HepG2 (cell line): ENCODE measurements around the gene MYO1B. TPM values are rescaled to one million over a fixed set of nuclear protein-coding genes. Genes with fewer than 3 reads are reported as not detected.

Source experiments
- ATAC-seq: fragments of 200-7000 bp; cut with Tn5 transposase; 3 replicates; pipeline ENCODE4 v1.9.1; 2020; ENCODE audit warnings: mild to moderate bottlenecking, moderate library complexity
- BruUV-seq: library from RNA; stranded (reverse); fragments of 400-500 nt; replicated peaks from 2 replicates; lab custom pipeline; 2021; lab: Mats Ljungman, UMichigan
- CTCF ChIA-PET: fragments of 300-600 bp; formaldehyde crosslinking; extraction: SDS; loops from one replicate; lab custom pipeline; 2021; ENCODE audit warnings: low total read pairs, inconsistent platforms, low intra/inter-chr PET ratio; lab: Yijun Ruan, JAX
- POLR2A ChIA-PET: fragments of 350-600 bp; sonication (Branson Sonifier 250); formaldehyde crosslinking; loops from one replicate; lab custom pipeline; 2020; ENCODE audit warnings: antibody characterized with exemption, inconsistent platforms; lab: Yijun Ruan, JAX
- DNase-seq: peaks from one replicate; pipeline ENCODE4 v3.0.0-alpha.2; 2015; ENCODE audit warnings: low spot score
- FAIRE-seq: peaks from 3 replicates; lab custom pipeline; 2011; peaks lifted over from hg19 to GRCh38; lab: Jason Lieb, UNC
- H2AFZ ChIP-seq: one replicate; pipeline ENCODE4 v1.6.1; 2011; ENCODE audit warnings: low read length, inconsistent platforms
- H3K27ac ChIP-seq: fragments of 300-600 bp; 3 replicates; pipeline ENCODE4 v1.8.0; 2011; ENCODE audit warnings: mixed run types, mild to moderate bottlenecking, mixed read lengths, low read length, inconsistent platforms; ENCODE audit not compliant: insufficient read depth; ENCODE audit errors: extremely low read length
- H3K27me3 ChIP-seq, 2 experiments: fragments of 200-600 bp in 1 of 2; 2 replicates in 1 of 2; 3 replicates in 1 of 2; pipeline versions ENCODE4 v1.6.0 to v1.8.0; 2011; ENCODE audit warnings: low read length in 2 of 2, mild to moderate bottlenecking in 2 of 2, moderate library complexity in 2 of 2, inconsistent platforms in 1 of 2; ENCODE audit not compliant: insufficient read depth in 2 of 2, control insufficient read depth in 1 of 2
- H3K36me3 ChIP-seq, 2 experiments: fragments of 200-600 bp in 1 of 2; replicated peaks in 1 of 2; 2 replicates in 1 of 2; 3 replicates in 1 of 2; pipeline versions ENCODE4 v1.5.1 to v1.8.0; 2011; ENCODE audit warnings: low read length in 2 of 2, inconsistent platforms in 1 of 2; ENCODE audit not compliant: insufficient read depth in 2 of 2, control insufficient read depth in 1 of 2
- H3K4me1 ChIP-seq: 2 replicates; pipeline ENCODE4 v1.5.1; 2012; ENCODE audit warnings: low read length, inconsistent platforms; ENCODE audit not compliant: insufficient read depth
- H3K4me2 ChIP-seq: 2 replicates; pipeline ENCODE4 v1.6.0; 2011; ENCODE audit warnings: low read depth, low read length, inconsistent platforms
- H3K4me3 ChIP-seq, 3 experiments: fragments of 200-600 bp in 1 of 3; sonication (generic), shearing (Covaris generic) in 1 of 3; replicated peaks in 1 of 3; 2 replicates each; pipeline ENCODE4 v1.5.1; 2011 to 2016; ENCODE audit warnings: low read length in 3 of 3, inconsistent platforms in 2 of 3, low read depth in 2 of 3, mild to moderate bottlenecking in 2 of 3, control low read depth in 1 of 3, mixed read lengths in 1 of 3; ENCODE audit not compliant: insufficient read depth in 1 of 3
- H3K79me2 ChIP-seq: one replicate; pipeline ENCODE4 v1.6.1; 2011; ENCODE audit warnings: low read length, inconsistent platforms; ENCODE audit not compliant: insufficient read depth
- H3K9ac ChIP-seq: 2 replicates; pipeline ENCODE4 v1.6.0; 2011; ENCODE audit warnings: mild to moderate bottlenecking, low read depth, low read length, inconsistent platforms; ENCODE audit not compliant: insufficient read depth
- H3K9me3 ChIP-seq: 2 replicates; pipeline ENCODE4 v1.5.1; 2012; ENCODE audit warnings: mild to moderate bottlenecking, low read length
- H4K20me1 ChIP-seq: 2 replicates; pipeline ENCODE4 v1.6.0; 2011; ENCODE audit warnings: inconsistent platforms, mild to moderate bottlenecking, low read length, moderate library complexity; ENCODE audit not compliant: insufficient read depth
- EED ChIP-seq: sonication (generic); formaldehyde crosslinking; IDR thresholded peaks from 2 replicates; pipeline ENCODE4 v1.5.0; 2020; ENCODE audit warnings: mild to moderate bottlenecking, missing genetic modification reagents
- GFI1 ChIP-seq: sonication (generic); formaldehyde crosslinking; IDR thresholded peaks from 2 replicates; pipeline ENCODE4 v1.5.0; 2020; ENCODE audit warnings: missing genetic modification reagents, mild to moderate bottlenecking, borderline replicate concordance
- KDM2A ChIP-seq: sonication (generic); formaldehyde crosslinking; IDR thresholded peaks from 2 replicates; pipeline ENCODE4 v1.4.0; 2020; ENCODE audit warnings: low read depth, missing genetic modification reagents, borderline replicate concordance
- KDM4B ChIP-seq: sonication (generic); formaldehyde crosslinking; IDR thresholded peaks from 2 replicates; pipeline ENCODE4 v1.4.0; 2020; ENCODE audit warnings: missing genetic modification reagents
- KLF11 ChIP-seq: IDR thresholded peaks from 2 replicates; pipeline ENCODE4 v1.6.1; 2016; ENCODE audit warnings: missing compliant biosample characterization
- NFE2L2 ChIP-seq: fragments of 150-350 bp; IDR thresholded peaks from 2 replicates; pipeline ENCODE4 v1.6.1; 2014; ENCODE audit warnings: low read length
- PHB2 ChIP-seq: fragments of 450-650 bp; IDR thresholded peaks from 2 replicates; pipeline ENCODE4 v1.6.1; 2018; ENCODE audit not compliant: partially characterized antibody
- ZC3H13 ChIP-seq: sonication (generic); formaldehyde crosslinking; IDR thresholded peaks from 2 replicates; pipeline ENCODE4 v1.8.1; 2023; ENCODE audit warnings: mild to moderate bottlenecking, missing genetic modification reagents, moderate library complexity
- ZMYM4 ChIP-seq: sonication (generic); formaldehyde crosslinking; IDR thresholded peaks from 2 replicates; pipeline ENCODE4 v1.8.1; 2023; ENCODE audit warnings: mild to moderate bottlenecking, missing genetic modification reagents
- ZNF225 ChIP-seq: sonication (generic); formaldehyde crosslinking; IDR thresholded peaks from 2 replicates; pipeline ENCODE4 v1.4.0; 2020; ENCODE audit warnings: mild to moderate bottlenecking, missing genetic modification reagents
- ZNF484 ChIP-seq: sonication (generic); formaldehyde crosslinking; IDR thresholded peaks from 2 replicates; pipeline ENCODE4 v1.5.1; 2020; ENCODE audit warnings: mild to moderate bottlenecking, low read depth, missing genetic modification reagents, borderline replicate concordance
- WGBS: methylation state at CpG from one replicate; pipeline ENCODE4 v1.1.6; 2017; ENCODE audit warnings: low lambda C conversion rate; 5-methylcytosine and 5-hydroxymethylcytosine counted together
- in situ Hi-C: cut with HindIII; loops from 2 replicates; pipeline ENCODE4 v1.10.0; 2017; ENCODE audit warnings: low pct_unique_long_range_greater_than_20kb; ENCODE audit not compliant: extremely low pct_ligation_motif_present
- intact Hi-C: fragments of 100-400 bp; cut with micrococcal nuclease; formaldehyde crosslinking; loops from one replicate; pipeline ENCODE4 v1.10.0; 2022; ENCODE audit not compliant: unreplicated experiment
- polyA plus RNA-seq, 8 experiments: library from polyadenylated mRNA; depleted of rRNA in 3 of 8; stranded (reverse) in 7 of 8; unstranded in 1 of 8; fragments of >200 nt; fragmentation: Illumina TruSeq in 4 of 8; extraction: Trizol in 4 of 8; gene quantifications; 2 replicates each; pipeline versions ENCODE4 v1.2.1 to v1.2.3, GENCODE V29; 2011 to 2016; ENCODE audit warnings: low read depth in 4 of 8, missing spikeins in 1 of 8, mixed read lengths in 1 of 8; ENCODE audit not compliant: insufficient read depth in 1 of 8
- total RNA-seq, 5 experiments: library from RNA; depleted of rRNA; stranded (reverse); fragments of >200 nt; fragmentation: Illumina TruSeq; extraction: Trizol; gene quantifications; 2 replicates each; pipeline ENCODE4 v1.2.3, GENCODE V29; 2016; ENCODE audit warnings: low read depth in 1 of 5
- TF ChIP-seq, protein P1 (sequence below): fragments of 450-650 bp; IDR thresholded peaks from 2 replicates; pipeline ENCODE4 v1.6.1; 2017; ENCODE audit warnings: mild to moderate bottlenecking
- TF ChIP-seq, protein P2 (sequence below): sonication (generic); formaldehyde crosslinking; IDR thresholded peaks from 2 replicates; pipeline ENCODE4 v1.4.0; 2020; ENCODE audit warnings: missing genetic modification reagents, mild to moderate bottlenecking, borderline replicate concordance

The MYO1B gene
- total and polyA plus RNA-seq, 2 of the 13 experiments (the other 11 are each of a cell fraction or from before 2014, with no cell fraction given), result 36.9 to 89.8 TPM

DNA sequence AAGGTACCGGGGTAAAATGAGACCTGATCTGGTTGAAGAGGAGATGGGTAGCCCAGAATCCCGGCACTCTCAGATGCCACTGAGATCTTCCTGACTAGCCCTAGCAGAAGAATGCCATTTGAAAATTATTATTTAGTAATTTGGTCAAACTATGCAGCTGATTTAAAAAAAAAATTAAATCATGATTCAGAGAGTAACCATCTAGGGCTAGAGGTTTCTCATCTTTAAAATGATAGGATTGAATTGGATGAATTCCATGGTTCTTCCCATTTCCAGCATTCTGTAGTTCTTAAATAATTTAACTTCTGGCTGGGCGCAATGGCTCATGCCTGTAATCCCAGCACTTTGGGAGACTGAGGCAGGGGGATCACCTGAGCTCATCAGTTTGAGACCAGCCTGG lies 106.1 kb downstream of the MYO1B start (continued):
- TF ChIP-seq GFI1 (CRISPR knock-in tag) (no peak), NFE2L2 (no peak)

DNA sequence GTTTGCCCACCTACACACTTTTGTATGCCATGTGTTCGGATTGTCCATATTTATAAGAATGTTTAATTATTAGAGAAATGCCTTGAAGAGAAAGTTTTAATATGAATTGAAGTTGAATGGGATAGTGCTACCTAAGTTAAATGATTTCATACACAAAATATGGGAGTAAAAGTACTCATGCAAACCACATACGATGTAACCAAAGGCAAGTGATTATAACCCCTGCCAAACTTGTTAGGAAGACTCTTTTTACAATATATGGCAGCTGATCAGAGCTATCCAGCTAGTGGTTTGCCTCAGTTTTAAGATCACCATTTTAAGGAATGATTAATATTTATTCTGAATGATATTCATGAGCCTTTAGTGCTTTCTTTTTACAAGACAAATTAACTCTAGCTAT lies 106.7 kb downstream of the MYO1B start:
- H3K9ac ChIP-seq, result no peak overlapping the region
- CTCF ChIA-PET, result no interaction called here
- H3K79me2 ChIP-seq, result no peaks in the 10 kb centered on the region

More for the DNA sequence above, 106.7 kb downstream of the MYO1B start:
- no TSS peak for BruUV-seq
- in situ Hi-C loops, result no loop called here
- TF ChIP-seq KLF11 (CRISPR knock-in tag), result no peak
- no peak for TF ChIP-seq PHB2
- TF ChIP-seq ZNF484 (CRISPR knock-in tag), result no peak
- TF ChIP-seq EED (CRISPR knock-in tag), result no peak
- TF ChIP-seq KDM2A (CRISPR knock-in tag), result no peak
- TF ChIP-seq, protein P1, sequence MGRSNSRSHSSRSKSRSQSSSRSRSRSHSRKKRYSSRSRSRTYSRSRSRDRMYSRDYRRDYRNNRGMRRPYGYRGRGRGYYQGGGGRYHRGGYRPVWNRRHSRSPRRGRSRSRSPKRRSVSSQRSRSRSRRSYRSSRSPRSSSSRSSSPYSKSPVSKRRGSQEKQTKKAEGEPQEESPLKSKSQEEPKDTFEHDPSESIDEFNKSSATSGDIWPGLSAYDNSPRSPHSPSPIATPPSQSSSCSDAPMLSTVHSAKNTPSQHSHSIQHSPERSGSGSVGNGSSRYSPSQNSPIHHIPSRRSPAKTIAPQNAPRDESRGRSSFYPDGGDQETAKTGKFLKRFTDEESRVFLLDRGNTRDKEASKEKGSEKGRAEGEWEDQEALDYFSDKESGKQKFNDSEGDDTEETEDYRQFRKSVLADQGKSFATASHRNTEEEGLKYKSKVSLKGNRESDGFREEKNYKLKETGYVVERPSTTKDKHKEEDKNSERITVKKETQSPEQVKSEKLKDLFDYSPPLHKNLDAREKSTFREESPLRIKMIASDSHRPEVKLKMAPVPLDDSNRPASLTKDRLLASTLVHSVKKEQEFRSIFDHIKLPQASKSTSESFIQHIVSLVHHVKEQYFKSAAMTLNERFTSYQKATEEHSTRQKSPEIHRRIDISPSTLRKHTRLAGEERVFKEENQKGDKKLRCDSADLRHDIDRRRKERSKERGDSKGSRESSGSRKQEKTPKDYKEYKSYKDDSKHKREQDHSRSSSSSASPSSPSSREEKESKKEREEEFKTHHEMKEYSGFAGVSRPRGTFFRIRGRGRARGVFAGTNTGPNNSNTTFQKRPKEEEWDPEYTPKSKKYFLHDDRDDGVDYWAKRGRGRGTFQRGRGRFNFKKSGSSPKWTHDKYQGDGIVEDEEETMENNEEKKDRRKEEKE, result no peak
- no peak for TF ChIP-seq ZC3H13 (CRISPR knock-in tag)
- no peak for TF ChIP-seq ZMYM4 (CRISPR knock-in tag)
- no peak for TF ChIP-seq ZNF225 (CRISPR knock-in tag)
- no peak for TF ChIP-seq KDM4B
- TF ChIP-seq, protein P2, sequence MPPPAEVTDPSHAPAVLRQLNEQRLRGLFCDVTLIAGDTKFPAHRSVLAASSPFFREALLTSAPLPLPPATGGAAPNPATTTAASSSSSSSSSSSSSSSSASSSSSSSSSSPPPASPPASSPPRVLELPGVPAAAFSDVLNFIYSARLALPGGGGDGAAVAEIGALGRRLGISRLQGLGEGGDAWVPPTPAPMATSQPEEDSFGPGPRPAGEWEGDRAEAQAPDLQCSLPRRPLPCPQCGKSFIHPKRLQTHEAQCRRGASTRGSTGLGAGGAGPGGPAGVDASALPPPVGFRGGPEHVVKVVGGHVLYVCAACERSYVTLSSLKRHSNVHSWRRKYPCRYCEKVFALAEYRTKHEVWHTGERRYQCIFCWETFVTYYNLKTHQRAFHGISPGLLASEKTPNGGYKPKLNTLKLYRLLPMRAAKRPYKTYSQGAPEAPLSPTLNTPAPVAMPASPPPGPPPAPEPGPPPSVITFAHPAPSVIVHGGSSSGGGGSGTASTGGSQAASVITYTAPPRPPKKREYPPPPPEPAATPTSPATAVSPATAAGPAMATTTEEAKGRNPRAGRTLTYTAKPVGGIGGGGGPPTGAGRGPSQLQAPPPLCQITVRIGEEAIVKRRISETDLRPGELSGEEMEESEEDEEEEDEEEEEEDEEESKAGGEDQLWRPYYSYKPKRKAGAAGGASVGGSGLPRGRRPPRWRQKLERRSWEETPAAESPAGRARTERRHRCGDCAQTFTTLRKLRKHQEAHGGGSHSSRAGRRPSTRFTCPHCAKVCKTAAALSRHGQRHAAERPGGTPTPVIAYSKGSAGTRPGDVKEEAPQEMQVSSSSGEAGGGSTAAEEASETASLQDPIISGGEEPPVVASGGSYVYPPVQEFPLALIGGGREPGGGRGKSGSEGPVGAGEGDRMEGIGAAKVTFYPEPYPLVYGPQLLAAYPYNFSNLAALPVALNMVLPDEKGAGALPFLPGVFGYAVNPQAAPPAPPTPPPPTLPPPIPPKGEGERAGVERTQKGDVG (CRISPR knock-in tag), result no peak
- TF ChIP-seq, all 625 proteins: peak for 0
- DNase-seq, result no peak
- Histone ChIP-seq H3K4me3 (no peak overlapping the region), H3K36me3 (peaks cover 24 to 44% of the 10 kb centered on the region in 2 experiments), H3K4me1 (no peaks in the 10 kb centered on the region), H3K27me3 (no peaks in the 10 kb centered on the region), H3K27ac (no peak overlapping the region), H3K4me2 (no peak overlapping the region), H2AFZ (no peak overlapping the region), H4K20me1 (no peaks in the 10 kb centered on the region), H3K9me3 (no peaks in the 10 kb centered on the region)
- POLR2A ChIA-PET, result no interaction called here
- 93% methylated on average over 2 of the region's 2 CpGs for WGBS
- no peak for ATAC-seq
- no peak for FAIRE-seq
- intact Hi-C loops, result no loop called here
